HG02642 (cell line): ENCODE results near the gene MBLAC2.

Experiments
- ATAC-seq: cut with Tn5 transposase; IDR thresholded peaks from one replicate; pipeline ENCODE4 v1.9.1; 2021; ENCODE audit warnings: mild to moderate bottlenecking; ENCODE audit not compliant: unreplicated experiment, poor library complexity

Gene MBLAC2

DNA sequence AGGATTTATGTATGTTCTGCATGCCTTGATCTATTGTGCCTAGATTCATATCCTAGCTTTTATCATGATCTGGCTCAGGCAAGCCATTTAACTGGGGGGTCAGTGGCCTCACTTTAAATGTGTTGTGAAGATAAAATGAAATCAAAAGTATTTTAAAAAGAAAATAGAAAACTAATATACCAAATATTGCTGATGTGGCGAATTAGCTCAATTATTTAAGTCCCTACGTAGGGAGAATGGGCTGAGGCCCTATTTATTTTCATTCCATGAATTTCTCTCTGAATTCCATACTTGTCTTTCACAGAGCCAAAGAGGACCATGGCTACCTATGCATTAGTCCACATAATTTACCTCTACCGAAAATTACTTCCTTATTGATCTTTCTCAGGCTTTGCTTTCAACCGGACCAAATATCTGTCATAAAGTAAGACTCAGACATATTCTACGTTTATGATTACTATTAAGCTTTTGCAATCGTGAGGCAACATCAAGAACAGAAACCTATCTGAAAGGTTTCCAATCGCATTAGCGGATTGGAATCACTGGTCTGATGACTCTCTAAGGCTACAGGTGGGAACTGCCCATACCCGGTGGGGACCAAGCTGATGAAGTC lies 1.7 kb downstream of the MBLAC2 start:
- no peak for ATAC-seq

DNA sequence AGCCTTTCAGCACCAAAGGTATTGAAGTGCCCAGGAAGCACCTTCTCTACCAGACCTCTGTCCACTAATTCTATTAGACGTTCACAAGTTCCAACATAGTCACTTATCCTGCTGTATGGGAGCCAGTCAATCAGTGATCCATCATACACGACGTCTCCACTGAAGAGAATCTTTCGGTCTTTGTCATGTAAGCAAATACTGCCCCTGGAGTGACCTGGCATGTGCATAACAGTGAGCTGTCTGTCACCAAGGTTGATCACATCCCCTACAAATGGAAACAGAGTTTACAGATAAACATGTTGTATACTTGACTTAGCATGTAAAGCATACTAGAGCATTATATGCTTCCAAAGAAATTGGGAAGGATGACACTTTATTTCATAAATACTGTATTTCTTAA lies 13.3 kb downstream of the MBLAC2 start:
- no peak for ATAC-seq

DNA sequence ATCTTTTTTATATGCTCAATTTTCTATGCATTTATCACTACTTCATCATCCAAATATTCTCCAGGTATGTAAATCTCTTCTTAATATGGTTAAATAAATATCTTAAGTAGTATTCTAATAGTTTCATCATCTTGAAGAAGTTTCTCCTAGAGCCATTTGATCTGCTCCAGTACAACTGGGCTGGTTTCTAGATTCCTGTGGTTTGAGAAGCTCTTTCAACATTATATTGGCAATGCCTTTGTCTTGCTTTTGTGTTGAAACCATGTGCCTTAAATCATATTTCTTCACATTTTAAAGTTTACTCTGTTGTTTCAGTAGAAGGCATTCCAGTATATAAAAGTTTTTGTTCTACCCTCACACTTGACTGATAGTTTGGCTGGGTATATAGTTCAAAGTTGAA lies 27.6 kb downstream of the MBLAC2 start:
- no peak for ATAC-seq

DNA sequence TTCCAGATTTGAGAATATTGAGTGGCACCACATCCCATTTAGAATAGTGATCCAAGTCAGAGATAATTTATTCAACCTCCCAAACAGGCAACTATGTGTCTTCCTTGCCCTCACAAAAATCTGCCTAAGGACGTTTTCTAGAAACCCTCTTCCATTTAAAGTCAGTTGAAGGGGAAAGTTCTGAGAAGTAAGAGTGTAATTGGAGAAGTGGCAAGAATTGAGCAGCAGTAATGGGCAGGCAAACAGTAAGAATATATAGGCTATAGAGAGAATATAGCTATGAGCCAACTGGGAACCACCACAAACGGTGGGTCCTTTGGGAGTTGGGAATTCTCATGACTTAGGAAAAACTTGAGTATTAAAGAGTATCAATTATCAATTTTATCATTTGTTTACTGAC lies 33.9 kb downstream of the MBLAC2 start:
- no peak for ATAC-seq

DNA sequence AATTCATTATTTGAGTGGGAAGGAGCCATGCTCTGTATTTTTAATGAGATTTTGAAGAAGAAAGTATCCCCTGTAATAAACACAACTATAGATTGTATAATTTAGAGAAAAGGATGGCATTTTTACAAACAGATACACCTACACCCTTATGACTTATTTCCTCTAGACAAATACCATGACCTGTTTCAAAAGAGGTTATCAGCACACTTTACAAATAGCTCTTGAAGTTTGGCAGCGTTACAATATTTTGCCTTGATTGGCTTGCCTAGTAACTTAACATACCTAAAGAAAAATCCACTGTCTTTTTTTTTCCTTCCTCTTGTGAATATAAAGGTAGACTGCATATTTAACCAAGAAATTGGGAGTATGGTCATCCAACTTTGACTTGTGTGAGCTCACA lies 36.5 kb downstream of the MBLAC2 start:
- ATAC-seq = no peak

DNA sequence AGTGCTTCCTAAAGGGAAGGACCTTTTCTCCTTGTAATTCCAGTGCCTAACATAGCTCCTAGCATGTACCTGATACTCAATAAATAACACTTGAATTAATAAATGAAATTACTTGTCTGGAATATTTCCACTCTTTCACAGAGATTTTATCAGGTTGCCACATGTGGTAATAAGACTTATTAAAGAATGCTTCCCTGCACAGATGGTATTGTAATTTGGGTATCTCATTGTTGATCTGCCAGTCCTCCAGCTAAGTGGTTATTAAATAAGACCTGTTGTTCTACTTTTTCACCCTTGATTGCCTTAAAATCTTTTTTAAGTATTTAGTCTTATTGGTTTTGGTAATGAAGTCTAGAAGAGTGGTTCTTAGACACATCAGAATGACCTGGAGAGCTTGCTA lies 36.9 kb downstream of the MBLAC2 start:
- no peak for ATAC-seq

DNA sequence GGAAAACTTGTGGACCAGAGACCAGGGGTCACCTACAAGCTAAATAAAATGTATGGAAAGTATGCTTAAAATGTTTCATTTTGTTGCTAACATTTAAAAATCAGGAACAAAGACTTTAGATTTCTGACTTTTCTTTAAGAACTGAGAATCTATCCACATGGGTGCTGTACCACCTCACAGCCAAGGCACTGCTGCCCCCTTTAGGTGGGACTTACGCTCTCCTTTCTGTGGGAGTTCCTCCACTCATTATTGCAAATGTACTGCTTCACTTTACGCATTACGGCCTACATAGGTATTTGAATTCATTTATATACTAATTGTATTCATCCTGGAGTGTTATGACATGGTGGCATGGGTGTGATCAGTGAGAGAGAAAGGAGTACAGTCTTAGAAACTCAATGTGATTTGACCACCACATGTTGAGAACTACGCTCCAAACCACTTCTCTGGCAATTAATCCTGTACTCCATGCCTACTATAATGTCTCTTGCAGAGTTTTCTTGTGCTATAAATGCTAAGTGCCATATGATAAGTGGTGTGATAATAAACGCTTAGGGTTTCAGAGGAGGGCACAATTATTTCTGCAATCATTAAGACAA lies 40.4 kb downstream of the MBLAC2 start:
- peak; percentile 72 for ATAC-seq

DNA sequence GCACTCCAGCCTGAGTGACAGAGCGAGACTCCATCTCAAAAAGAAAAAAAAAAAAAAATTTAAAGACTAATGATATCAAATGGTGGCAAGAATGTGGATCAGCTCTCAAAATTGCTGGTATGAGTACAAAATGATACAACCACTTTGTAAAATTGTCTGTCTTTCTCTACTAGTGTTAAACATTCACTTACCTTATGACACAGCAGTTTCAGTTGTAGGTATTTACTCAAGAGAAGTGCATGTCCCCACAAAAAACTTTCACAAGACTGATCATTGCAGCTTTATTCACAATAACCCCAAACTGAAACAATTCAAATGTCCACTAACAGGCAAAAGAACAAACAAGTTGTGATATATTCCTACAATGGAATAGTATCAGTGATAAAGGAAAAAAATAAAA lies 50.3 kb downstream of the MBLAC2 start:
- ATAC-seq = no peak

DNA sequence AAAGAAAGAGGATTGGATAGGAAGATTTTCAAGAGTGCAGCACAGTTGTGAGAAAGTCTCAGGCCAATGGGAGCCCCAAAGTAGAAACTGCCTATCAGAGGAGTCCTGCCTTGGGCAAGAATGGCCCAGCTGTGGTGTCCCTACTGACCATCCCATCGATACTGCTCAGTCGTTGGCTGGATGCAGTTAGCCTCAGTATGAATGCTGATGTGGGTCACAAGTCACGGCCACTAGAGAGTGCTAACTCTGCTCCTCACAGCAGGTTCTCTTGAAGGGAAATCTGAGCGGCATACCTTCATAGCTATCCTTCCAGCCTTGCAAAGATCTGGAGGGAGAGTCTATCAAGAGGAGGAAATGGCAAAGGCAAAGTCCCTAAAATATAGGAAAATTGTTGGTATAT lies 53.4 kb downstream of the MBLAC2 start:
- no peak for ATAC-seq

DNA sequence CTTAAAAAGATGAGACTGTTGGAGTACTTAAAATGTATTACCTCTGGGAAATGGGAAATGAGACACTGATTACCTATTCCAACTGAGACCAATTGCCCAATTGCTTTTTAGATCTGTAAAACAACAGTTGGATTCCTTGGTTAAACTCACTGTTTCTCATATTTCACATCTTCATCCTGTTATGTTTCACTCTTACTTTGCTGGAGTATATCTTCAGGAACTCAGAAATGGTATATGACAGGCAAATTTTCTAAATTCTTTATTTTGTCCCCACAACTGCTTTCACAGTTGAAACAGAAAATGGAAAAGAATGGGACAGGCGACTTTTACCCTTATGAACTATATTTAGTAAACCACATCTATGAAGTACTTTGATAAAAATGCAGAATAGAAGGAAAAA lies 56.4 kb downstream of the MBLAC2 start:
- no peak for ATAC-seq

DNA sequence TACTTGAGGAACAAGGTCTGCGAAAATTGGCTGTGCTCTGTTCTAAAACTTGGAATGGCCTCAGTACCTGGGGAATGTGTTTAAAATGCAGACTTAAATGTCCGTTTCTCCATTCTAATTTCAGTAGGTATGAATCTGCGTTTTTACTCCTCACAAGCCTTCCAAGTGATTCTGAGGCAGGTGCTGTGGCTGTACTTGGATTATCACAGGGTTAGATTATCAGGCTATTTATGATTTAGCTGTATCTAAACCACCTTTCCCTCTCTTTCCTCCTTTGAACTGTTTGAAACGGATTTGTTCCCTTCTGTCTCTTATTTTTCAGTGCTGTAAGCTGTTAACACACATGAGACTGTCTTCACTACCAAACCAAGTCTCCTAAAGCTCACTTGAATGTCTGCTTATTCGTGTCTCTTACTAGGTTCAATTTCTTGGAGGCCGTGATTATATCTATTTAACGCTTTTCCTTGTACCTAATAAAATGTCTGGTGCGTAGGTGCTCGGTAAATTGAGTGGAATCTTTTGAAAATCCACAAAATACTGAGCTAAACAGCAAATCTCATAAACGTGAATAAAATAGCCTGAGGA lies 64.3 kb downstream of the MBLAC2 start:
- no peak for ATAC-seq

DNA sequence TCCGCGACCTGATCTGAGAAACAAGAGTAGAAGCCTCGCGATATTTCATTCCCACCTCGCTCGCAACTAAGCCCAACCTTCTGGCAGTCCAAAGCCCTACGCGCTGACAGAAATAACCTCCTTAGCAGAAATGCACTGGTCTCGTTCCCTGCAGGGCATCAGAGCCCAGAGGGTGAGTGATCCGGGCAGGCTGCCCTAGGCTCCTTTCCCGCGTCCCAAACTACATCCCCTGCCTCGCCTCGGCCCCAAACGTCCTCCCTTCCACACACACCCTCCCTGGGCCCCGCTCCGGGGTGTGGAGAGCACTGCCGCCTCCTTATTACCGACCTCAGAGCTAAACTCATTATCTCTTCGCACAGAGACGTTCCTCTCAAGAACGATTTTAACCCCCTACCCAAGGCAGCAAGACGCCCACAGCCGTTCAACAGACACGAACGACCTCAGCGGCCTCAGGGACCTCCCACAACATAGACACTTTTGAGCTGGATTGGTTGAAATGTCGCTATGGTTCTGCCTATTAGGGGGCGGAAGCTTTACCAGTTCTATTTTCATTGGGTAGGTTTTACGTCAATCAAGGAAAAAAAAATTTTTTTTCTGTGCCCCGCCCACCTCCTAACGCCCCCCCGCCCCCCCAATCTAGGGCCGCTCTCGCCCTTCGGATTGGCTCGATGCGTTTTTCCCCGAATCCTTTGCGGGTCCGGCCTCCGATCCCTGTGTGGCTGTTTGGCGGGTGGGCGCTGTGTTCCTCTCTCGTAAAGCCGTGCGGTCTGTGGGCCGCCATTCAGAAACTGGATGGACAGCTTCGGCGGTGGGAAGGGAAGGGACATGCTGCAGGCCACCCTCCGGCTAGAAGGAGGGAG lies 65.0 kb downstream of the MBLAC2 start, which contains the start of gene CETN3:
CETN3 (minus strand) TSS at position 439 of the 860 bp plus-strand sequence; CDS start at position 344, 95 bp downstream.
- peak; percentile 95 for ATAC-seq

DNA sequence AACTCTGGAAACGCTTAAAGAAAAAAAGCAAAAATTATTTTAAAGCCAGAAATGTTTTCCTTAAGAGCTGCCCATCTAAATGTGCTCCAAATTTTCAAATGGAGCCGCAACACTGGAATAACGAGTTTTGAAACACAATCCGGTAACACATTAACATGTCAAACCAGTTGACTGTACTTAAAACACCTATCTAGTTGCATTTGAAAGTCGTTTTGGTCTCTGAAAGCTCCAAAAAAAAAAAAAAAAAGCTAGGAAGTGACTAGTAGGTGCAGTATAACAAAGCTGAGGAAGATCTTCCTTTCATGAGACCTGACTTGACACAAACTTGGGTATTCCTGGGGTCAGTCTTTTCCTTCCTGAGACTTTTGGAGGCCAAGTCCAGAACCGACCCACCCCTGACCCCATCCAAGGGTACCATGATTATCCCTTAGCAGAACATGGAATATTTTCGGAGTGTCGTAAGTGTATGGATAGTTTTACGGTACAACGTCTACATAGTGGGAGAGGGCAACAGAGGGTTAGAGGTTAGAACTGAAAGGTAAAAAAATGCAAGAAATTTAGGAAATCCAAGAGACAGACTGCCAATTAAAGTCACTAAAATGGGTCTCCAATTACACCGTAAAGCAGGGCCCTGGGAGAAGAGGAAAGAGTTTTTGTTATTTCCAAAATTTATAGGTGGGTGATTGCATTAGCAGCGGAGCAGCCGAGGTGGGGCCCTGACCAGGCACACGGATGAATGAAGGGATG lies 65.8 kb downstream of the MBLAC2 start:
- ATAC-seq = peak; percentile 2
